GM21619 (cell line): ENCODE data around the gene KMT2E.
A peak's percentile ranks its signal among the peaks of the same experiment; 100 is the strongest.

Experiments used
- ATAC-seq: cut with Tn5 transposase; IDR thresholded peaks from one replicate; pipeline ENCODE4 v1.9.1; 2021; ENCODE audit not compliant: unreplicated experiment

Gene KMT2E

GRCh38 chr7:105125745-105126144 lies 111.7 kb downstream of the KMT2E start:
- ATAC-seq = no peak

- no peak for ATAC-seq
These were observed 112.5 kb downstream of the KMT2E start for GRCh38 chr7:105126436-105126975.

- ATAC-seq = no peak
These were observed 113.2 kb downstream of the KMT2E start for GRCh38 chr7:105127179-105127578.

DNA sequence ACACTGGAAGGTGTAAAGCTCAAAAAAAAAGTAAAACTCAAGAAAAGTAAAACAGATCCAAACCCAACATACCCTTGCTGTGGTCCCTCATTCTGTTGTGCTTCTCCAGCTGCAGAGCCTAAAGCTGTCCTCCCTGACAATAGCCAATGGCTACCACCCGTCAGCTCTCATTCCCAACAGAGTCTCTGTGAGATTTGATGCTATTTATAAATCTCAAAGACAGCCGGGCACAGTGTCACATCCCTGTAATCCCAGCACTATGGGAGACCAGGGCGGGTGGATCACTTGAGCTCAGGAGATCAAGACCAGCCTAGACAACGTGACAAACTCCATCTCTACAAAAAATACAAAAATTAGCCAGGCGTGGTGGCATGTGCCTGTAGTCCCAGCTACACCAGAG lies 116.0 kb downstream of the KMT2E start:
- no peak for ATAC-seq

- no peak for ATAC-seq
These were observed 116.6 kb downstream of the KMT2E start for GRCh38 chr7:105130580-105130979.

DNA sequence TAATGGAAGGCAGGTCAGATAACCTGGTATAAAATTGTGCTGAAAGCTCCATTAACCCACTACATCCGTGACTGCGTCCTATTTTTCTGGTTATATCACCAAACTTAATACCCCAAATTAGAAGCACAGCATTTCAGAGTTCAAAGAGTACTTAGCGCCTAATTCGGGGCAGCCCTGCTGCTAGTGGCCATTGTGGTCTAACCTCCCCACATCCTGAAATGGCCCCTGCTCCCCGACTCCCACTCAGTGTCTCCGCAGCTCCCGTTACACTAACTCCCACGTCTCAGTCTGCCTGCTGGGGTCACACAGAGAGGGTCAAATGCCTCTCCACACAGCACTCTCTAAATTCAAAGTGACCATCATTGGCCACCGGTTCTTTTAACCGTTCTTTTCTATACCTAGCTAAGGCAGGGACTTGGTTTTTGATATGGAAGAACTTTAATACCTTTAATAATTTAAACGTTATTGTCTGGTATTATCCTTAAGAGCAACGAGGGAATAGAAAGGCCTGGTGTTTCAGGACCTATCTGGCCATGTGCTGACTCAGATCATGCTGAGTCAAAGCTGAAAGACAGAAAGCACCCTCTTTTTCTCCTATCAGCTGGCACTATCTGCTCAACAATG lies 117.1 kb downstream of the KMT2E start:
- peak; percentile 63 for ATAC-seq

DNA sequence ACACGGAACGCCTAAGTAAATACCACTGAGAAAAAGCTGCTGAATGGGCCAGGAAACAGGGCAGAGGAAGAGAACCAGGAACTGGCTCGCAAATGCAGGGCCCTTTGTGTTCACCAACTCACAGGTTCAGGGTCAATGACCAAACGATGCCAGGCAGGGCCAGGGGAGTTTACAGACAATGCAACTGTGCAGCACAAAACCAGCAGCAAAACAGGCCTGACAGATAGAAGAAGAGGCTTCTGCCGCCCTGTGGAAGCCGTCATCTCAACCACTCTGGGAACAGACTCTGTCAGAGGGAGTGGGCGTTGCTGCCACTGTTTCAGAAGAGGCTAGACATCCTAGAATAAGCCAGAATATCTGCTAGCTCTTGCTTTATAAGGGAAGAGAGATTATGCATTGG lies 117.9 kb downstream of the KMT2E start:
- ATAC-seq = no peak

DNA sequence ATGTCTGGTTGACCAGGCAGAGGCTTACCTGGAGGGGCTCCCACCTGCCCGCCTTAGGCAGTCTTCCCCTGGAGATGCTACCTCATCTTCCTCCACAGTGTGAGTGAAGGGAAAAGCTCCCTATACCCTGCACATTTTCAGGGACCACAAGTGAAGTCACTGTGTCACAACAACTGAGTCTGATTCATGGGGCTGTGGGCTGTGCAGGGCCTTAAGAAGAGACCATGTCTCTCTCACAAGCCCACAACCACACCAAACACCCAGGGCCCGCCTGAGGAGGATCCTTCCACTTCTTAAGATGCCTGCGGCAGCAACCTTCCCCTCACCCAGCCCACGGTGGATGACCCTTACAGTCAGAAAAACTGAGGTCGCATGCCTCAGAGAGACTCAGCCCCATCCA lies 118.3 kb downstream of the KMT2E start:
- ATAC-seq = no peak

GRCh38 chr7:105132835-105133234 lies 118.8 kb downstream of the KMT2E start:
- ATAC-seq = no peak

DNA sequence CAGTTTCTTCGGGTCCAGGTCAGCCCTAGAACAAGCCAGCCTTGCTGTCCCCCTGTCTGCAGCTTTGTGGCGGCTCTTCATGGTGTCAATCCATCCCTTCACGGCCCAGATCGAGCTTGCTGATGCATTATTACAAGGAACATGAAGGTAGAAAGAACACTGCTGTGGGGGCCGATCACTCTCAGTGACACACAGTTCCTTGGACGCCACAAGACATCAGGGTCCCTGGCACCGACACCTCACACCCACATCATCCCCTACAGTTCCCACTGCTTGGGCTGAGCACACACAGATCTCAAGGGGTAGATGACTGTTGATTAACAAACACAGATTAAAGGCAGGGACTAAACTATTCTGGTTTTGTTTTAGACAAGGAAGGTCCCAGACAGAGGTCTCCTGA lies 119.4 kb downstream of the KMT2E start:
- ATAC-seq = no peak

- no peak for ATAC-seq
These were observed 120.1 kb downstream of the KMT2E start for GRCh38 chr7:105133986-105134655.

DNA sequence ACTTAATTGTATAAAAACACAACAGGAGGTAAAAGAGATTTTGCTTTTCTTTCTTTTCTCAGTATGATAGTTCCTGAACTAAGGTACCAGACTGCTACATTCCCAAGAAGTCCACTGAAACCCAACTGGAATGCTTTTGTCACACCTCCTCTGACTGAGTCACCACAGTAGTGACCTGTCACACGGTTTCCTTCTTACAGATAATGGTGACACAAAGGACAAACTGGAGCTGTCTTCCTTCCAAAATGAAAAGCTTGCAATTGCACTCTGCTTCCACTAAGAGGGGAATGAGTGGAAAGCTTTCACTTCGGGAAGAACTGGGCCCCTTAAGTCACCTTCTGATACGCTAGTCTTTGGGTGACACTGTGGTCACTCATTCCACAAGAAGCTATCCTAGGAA lies 122.2 kb downstream of the KMT2E start:
- no peak for ATAC-seq

GRCh38 chr7:105137898-105138297 lies 123.9 kb downstream of the KMT2E start:
- ATAC-seq = no peak

DNA sequence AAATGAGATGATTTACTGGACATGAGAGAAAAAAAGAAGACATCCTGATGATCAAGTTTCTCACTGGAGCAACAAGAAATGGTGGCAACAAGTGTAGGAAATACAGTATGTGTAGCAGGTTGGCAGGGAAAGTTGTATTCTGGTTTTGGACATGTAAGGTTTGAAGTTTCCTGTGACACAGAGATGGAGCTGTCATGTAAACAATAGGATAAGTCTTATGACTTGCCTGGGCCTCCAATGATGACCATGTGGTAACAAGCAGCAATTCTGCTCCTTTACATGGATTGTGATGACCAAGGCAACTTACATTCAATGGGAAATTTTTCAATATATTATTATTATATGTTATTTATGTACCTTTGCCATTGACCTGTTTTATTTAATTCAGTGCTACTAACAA lies 125.4 kb downstream of the KMT2E start:
- ATAC-seq = no peak

DNA sequence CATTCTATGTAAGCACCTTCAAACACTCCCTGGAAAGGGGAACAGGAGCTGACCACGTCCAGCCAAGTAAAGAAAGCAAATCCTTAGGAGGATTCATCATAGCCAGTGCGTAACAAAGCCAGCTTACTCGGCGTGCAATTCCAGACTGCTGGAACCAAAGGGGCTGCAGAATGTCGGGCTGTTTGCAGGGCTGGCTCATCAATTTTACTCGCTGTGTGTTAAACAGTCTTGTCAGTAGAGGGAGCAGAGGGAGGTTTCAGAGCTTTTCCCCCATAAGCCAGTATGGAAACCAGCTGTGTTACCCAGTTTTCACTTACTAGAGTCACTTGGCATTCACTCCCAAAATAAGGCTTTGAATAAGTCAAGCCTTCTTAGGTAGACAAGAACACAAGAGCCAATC lies 127.1 kb downstream of the KMT2E start:
- no peak for ATAC-seq

DNA sequence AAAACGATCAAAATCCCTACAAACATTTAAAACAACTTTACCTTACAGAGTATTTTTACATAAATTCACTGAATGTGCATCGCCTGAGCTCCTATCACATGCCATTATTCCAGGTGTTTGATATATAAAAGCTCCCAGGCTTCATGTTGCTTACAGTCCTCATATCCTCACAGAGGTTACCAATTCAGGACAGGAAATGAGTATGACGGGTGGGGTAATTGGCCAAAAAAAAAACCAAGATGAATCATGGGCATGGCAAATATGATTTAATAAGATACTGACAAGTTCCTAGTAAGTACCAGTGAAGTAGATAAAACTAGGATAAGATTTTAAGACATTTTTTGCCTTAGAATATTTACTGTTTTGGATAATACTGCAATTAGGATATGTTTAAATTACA lies 135.8 kb downstream of the KMT2E start:
- no peak for ATAC-seq

DNA sequence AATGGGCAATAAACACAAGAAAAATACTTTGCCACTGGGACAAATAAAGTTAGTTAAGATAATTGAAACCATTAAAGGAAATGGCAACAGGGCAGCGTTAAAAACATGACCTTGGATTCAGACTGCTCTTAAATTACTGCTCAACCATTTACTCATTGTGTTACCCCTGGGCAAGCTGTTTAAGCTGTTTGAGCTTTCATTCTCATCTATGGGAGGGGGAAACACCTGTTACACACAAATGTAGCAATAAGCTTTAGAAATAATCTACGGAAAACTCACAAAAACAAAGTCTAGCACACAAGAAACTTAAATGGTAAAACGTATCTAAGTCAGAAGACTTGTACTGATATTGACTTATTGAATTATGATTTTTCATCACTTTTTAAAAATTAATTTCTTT lies 137.1 kb downstream of the KMT2E start:
- no peak for ATAC-seq

GRCh38 chr7:105153531-105153930 lies 139.5 kb downstream of the KMT2E start:
- ATAC-seq = no peak

DNA sequence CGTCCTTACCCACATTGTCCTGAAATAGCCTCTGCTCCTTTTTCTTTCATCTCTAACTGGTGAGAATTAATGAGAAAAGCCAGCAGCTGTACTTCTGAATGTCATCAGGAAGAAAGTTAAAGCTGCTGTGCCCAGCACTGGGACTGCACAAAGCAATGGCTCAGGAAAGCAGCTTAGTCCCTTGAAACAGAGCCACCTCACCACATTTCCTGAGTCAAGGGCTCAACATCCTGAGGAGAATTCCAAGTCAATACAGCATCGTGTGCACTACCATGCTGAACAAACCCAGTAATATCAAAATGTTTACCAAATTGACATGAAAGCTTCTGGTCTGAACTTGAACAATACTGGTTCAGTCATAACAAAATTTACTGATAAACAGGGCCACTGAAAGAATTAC lies 140.1 kb downstream of the KMT2E start:
- no peak for ATAC-seq

GRCh38 chr7:105156731-105157130 lies 142.7 kb downstream of the KMT2E start:
- no peak for ATAC-seq

DNA sequence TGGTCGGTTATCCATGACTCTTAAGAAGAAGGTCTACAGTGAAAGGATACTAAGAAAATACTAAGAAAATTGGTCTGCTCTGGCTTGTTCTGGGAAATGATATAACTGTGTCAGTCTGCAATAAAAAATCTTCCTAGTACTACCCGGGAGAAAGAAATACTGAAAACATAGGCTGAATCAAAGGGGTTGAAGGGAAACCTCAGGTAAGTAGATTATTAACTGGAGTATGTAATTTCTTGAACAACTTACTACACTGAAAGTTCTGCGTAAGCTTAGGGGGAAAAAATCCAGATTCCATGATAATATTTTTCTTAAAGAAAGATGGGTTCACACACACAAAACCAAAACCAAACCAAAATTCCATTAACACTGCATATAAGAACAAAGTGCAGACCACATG lies 143.3 kb downstream of the KMT2E start:
- no peak for ATAC-seq

- ATAC-seq = no peak
These were observed 147.4 kb downstream of the KMT2E start for GRCh38 chr7:105161366-105161765.
